B cell (primary cell): ENCODE results near the gene EIF4E2.

Experiments used
- EZH2 ChIP-seq: IDR thresholded peaks from 2 replicates; pipeline ENCODE4 v1.6.1; 2012; ENCODE audit warnings: borderline replicate concordance, low read depth, mild to moderate bottlenecking, moderate library complexity, low read length; ENCODE audit not compliant: insufficient read depth, poor library complexity, severe bottlenecking
- TF ChIP-seq, protein P1 (sequence below): fragments of 200-600 bp; IDR thresholded peaks from one replicate; pipeline ENCODE4 v1.8.0; 2022; ENCODE audit warnings: antibody characterized with exemption, mild to moderate bottlenecking

DNA sequence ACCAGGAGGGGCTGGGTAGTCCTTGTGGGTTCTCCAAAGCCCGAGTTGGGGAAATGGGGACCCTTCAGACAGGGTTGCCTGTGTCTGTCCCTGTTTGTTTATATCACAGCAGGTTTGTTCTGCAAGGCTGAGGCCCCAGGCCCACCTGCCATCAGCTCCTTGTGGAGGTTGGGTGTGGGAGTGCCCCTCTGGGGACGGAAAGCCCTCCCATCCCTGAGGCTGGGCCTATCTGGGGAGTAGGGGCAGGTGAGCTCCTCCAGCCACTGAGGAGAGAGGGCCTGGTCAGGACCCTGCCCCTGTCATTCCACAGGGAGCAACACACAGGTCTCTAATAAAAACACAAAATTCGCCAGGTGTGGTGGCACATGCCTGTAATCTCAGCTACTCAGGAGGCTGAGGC, 59.6 kb downstream of the EIF4E2 start:
- TF ChIP-seq, protein P1, sequence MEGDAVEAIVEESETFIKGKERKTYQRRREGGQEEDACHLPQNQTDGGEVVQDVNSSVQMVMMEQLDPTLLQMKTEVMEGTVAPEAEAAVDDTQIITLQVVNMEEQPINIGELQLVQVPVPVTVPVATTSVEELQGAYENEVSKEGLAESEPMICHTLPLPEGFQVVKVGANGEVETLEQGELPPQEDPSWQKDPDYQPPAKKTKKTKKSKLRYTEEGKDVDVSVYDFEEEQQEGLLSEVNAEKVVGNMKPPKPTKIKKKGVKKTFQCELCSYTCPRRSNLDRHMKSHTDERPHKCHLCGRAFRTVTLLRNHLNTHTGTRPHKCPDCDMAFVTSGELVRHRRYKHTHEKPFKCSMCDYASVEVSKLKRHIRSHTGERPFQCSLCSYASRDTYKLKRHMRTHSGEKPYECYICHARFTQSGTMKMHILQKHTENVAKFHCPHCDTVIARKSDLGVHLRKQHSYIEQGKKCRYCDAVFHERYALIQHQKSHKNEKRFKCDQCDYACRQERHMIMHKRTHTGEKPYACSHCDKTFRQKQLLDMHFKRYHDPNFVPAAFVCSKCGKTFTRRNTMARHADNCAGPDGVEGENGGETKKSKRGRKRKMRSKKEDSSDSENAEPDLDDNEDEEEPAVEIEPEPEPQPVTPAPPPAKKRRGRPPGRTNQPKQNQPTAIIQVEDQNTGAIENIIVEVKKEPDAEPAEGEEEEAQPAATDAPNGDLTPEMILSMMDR, result no peak
- TF ChIP-seq EZH2, result no peak
